HG03342 (cell line): Measurements from ENCODE around the gene PTPRJ.
"Not testable (repeated sequence)": the region's sequence is repeated elsewhere in the genome, so short reads cannot be mapped to it uniquely, and the experiment has no call there.

Source experiments
- ATAC-seq: cut with Tn5 transposase; IDR thresholded peaks from one replicate; pipeline ENCODE4 v1.9.1; 2021; ENCODE audit warnings: mild to moderate bottlenecking, moderate library complexity; ENCODE audit not compliant: unreplicated experiment

PTPRJ gene

GRCh38 chr11:48014917-48015316, 34.6 kb downstream of the PTPRJ start:
- no peak for ATAC-seq

DNA sequence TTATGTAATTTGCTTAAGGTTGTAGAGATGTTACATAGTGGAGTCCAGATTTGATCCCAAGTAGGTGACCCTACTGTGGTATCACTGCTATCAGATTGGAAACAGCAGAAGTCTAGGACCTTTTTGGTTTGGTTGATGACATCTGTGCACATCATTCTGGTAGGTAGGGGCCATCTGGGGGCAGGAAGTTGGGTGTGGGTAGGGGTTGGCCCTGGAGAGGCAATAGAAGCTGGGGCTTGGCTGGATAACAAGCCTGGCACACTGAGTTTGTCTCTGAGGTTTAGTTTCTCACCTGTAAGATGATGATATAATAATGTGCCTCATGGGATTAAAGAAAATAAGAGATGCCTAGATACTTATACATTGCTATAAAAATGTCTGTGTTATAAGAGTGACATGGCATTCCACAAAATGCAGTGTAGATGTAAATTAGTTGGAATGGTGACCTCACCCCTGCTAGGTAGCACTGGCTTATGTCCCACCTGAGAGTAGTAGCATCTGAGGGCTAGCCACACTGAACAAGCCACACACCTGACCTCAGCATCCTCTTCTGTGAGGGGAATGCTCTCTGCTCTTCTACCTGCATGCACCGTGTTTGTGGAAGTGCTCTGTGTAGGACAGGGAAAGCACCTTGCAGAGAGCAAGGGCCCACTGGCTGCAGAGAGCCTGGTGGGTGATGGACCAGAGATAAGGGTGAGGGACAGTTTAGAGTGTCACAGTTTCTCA, 36.9 kb downstream of the PTPRJ start:
- ATAC-seq: no peak

DNA sequence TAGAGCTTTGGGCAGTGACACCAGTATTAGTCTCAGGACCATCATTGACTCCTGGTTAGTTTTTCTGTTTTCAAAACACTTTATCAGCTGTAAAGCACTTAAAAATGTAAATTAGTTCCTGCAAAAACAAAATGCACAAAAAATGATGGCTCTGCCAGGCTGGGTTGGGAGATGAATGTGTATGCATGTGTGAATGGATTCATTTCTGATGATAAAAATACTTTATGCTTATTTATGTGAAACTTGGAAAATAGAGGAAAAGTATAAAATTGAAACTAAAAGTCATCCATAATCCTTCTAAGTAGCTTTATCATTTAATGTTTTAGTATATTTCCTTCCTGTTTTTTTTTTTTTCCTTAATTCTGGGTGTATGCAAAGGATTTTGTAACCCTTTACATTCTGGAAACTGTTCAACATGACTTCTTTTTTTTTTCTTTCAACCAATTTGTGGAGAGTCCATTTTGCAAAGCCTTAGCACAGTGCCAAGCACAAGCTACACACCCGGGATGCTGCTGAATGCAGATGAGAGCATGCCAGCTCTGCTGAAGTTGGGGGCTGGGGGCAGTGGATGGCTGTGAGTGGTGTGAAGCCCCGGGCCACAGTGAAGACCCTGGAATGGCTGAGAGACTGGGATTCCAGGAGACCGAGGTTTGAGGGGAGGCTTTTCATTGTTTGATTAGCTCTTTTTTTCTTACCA, 37.6 kb downstream of the PTPRJ start:
- no peak for ATAC-seq

DNA sequence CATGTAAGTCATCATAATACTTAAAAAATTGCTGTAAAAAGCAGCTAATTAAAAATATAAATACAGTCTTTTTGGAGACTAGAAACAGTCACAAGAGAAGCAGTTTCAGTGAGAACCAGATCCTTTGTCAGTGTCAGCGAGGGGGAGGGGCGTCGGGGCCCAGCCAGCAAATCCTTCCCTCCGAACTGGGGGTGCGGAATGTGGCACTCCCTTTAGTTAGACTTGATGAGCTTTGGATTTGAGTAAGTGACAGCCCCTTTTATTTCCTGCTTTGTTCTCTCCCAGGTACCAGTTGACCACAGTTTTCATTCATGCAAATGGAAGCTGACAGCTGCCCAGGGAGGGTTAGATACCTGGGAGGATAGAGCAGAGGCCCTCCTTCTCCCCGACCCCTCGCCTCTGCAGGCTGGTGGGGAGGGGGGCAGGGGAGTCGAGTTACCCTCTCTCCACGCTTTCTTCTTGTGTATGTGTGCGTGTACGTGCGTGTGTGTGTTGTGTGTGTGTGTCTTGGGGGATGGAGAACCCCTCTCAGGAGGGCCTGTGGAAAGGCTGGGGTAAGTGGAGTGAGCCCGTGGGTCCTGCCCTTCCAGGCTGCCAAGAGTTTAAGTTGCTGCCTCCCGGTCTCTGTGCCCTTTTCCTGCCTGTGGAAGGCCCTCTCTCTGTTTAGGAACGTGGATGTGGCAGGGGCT, 38.3 kb downstream of the PTPRJ start:
- no peak for ATAC-seq

- no peak for ATAC-seq
Measured at GRCh38 chr11:48019217-48019584, 38.8 kb downstream of the PTPRJ start.

- no peak for ATAC-seq
Measured at GRCh38 chr11:48019595-48019994, 39.2 kb downstream of the PTPRJ start.

DNA sequence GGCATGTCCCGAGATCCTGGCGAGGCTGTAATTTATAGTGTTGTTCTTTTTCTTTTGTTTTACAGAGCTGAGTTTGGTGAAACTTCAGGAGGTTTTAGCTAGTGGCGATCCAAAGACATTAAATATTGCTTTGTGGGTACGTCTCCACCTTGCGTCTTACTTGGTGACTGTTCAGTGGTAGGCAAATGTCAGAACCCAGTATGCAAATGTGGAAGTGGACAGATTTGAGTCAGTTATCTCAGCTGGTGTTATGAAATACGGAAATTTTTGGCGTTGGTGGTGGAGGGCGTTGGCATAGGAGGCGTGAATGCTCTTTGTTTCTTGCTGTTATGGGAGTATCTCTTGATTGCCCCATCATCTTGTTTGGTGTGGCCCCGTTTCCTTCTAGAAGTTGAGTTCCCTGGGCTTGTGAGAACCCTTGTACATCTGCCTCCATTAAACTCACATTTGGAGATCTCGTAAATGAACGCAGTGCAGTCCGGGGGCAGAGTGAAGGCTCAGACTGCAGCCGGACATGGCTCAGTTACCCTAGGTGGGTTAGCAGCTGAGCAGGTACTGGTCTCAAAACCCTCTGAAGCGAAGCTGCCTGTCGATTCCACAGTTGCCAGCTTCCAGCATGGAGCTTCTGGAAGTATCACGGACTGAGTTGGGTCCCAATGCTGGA, 39.9 kb downstream of the PTPRJ start:
- peak; percentile 88 for ATAC-seq

DNA sequence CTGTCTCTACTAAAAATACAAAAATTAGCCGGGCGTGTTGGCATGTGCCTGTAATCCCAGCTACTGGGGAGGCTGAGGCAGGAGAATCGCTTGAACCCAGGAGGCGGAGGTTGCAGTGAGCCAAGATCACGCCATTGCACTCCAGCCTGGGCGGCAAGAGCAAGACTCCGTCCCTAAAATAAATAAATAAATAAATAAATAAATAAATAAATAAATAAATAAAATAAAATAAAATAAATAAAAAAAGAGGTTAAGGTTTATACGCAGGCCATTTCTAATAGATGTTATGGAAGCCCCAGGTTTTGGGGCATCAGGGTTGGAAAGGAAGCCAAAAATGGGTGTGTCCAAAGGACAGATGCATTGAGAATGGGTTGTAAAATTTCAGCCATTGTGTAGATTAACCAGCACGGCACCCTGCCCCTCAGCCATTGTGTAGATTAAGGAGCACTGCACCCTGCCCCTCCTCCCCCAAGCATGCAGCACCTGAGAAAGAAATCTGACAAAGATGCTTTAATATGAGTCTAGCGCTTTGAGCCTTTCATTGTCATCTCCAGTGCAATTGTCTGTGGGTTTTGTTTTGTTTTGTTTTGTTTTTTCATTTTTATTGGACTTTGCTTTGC, 41.0 kb downstream of the PTPRJ start:
- ATAC-seq: not testable (repeated sequence)

DNA sequence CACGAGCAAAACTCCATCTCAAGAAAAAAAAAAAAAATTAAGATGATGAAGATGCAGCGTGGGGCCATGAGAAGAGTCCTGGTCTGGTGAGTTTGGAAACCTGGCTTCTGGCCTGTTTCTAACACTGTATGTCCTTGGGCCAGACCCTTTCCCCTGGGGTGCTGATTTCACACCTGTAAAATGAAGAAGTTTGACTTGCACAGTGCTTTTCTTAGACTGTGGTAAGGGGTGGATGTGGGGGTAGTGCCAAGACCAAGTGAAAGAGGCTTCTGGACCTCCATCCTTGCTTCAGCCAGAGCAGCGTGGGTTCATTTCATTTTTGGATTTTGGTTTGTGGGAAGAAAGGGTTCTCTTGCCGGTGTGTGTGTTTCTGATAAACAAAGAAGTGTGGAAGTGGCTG, 42.1 kb downstream of the PTPRJ start:
- no peak for ATAC-seq

DNA sequence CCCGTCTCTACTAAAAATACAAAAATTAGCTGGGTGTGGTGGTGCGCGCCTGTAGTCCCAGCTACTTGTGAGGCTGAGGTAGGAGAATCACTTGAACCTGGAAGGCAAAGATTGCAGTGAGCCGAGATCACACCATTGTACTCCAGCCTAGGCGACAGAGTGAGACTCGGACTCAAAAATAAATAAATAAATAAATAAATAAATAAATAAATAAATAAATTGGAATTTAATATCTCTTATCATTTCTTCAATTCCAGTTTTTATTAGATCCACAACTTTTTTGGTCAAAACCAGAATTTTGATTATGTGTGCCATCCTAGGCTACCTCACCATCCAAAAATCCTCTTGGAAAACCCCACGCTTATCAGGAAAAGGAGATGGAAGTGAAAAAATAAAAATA, 43.2 kb downstream of the PTPRJ start:
- ATAC-seq: not testable (repeated sequence)

GRCh38 chr11:48024635-48025071, 44.3 kb downstream of the PTPRJ start:
- no peak for ATAC-seq

DNA sequence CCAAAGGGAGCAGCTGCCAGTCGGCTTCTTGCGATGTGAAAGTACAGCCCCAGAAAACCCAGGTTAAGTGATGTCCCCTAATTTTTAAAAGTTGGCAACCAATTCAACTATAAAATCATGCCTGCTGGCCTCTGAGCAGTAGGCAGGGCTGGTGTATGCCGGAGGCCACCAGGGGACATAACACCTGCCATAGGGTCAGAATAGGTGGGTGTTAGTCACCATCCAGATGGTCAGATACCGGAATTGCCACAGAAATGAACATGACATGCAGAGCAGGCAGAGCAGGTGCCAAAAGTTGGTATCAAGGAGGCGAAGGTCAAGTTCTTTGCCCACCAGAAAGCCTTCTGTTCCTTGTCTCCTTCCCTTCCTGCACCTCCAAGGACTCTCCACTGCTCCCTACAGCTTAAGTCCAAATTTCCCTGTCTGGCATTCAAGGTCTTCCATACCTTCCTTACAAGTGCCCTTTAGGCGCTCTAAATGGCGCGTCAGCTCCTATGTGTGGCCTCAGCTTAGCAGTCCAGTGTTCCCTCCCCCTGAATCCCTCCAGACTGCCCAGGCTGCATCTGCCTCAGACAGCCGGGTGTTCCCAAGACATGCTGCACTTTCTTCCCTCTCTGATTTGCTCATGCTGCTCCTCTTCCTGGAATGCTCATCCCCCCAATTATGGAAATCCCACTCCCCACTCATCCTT, 45.1 kb downstream of the PTPRJ start:
- ATAC-seq: no peak

DNA sequence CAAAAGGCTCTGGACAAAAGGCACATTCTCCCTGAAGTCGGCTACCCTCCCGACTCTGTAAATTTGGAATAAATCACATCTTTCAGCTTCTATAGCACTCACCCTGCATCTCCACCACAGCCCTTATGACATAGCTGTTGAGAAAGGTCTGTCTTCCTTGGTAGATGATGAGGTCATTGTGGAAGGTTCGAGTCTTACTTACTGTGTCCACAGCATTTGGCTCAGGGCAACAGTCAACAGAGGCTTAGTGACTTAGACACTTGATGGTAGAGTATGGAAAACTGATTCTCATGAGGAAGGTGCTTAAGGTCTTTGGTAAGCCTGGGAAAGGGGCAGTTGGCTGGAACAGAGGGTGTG, 45.6 kb downstream of the PTPRJ start:
- ATAC-seq: no peak

DNA sequence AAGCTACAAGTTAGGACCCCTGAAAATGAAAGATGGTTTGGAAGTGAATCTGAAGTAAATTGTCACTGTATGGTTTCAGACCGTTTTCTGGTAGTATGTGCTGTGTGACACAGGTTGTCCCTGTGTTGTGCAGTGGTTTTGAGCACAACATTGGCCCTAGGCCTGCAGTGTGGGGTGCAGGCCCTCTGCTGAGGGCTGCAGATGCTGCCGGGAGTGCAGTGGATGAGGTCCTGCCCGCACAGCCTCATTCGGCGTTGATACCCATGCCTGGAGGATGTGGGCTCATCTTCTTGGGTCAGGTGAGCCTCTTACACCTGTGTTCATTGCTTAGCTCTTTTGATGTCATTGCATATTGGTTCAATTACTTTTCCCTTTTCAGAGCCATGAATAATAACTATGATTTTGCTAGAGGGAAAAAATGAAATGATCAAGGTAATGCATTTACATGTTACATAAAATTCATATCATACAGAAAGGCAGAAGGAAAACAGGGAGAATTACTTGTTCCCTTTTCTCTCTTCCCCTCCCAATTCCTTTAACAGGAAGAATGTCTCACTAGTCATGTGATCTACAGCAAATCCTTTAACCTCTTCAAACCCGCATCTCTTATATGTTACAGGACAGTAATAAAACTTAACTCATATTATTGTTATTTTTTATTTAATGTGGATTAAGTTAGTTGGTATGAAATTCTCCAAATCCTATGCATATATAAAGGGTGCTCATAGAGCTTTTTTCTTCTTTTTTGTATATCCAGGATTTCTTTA, 48.7 kb downstream of the PTPRJ start:
- no peak for ATAC-seq

DNA sequence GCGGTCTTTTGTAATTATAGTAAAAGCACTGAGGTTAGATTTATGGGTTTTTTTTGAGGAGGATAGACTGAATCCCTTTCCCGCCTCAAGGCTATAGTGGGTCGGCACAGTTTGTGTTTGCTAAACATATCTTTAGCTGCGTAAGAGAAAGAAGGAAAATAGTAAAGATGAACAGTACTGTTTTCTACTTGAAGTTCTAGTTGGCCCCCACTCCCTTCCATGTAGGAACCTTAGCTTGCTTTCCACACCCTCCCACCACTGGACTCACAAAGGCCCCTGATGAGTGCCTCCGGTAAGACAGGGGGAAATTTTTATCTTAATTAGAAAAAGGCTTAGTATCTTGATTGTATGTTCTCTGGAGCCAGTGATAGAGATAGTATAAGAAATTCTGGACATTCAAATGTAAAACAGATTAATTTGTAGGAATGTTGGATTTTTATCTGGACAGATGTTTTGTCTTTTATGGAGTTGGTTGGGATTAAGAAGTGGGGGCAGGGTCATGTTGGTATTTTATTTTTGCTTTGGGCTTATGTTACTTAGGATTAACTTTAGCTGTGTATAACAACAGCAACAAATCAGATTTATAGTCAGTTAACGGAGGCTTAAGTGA, 49.4 kb downstream of the PTPRJ start:
- ATAC-seq: no peak

DNA sequence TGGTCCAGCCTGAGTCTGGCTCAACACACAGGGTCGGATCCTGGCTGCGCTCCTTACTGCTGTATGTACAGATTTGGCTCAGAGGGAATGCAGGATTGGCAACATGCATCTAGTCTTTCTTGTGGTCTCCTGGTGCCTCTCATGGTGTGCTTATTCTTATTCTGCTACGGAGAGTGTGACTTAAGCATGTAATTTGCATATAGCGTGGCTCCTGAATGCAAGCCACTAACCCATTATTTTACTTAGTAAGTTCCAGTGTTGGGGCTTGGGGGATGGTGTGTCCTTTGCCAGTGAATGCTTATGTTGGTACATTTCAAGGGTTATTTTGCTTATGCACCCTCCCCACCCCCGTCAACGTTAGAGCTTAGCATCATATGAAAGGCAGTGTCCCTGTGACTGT, 51.2 kb downstream of the PTPRJ start:
- peak; percentile 31 for ATAC-seq

DNA sequence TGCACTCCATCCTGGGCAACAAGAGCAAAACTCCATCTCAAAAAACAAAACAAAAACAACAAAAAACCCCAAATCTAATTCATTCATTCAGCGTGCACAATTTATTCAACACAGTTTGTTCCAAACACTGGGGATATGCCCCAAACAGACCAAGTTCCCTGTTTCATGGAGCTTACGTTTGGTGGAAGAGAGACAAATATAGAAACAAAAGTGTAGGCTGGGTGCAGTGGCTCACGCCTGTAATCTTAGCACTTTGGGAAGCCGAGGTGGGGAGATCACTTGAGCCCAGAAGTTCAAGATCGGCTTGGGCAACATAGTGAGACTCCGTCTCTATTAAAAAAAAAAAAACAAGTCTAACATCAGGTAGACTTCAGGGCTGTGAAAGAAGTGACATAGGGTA, 52.4 kb downstream of the PTPRJ start:
- ATAC-seq: no peak

DNA sequence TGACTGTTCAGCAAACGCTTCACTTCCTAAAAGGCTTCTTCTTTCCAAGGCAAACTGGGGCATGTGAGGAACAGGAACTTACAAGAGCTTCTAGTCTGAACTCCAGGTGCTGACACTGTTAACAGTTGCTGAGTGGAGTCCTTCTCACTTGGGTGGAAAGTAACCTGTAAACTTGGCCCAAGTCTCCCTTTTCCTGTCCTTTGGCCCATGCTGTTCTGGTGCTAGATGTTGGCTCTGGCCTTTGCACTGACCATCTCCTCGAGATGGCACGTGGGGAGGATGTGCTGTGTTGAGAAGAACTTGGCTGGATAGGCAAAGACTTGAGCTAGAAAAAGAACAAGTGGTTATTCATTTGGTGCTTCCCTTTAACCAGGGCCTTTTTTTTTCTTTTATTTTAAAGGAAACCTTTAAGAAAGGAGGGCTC, 53.6 kb downstream of the PTPRJ start:
- ATAC-seq: no peak
